Neutrophil (primary cell): ENCODE measurements around the gene ITPRIPL1.
A peak's percentile ranks its signal among the peaks of the same experiment; 100 is the strongest.

ENCODE experiments used
- H3K27ac ChIP-seq: fragments of 200-600 bp; sonication (generic); 2 replicates; pipeline ENCODE4 v1.5.1; 2016; ENCODE audit warnings: mild to moderate bottlenecking, moderate library complexity
- H3K27me3 ChIP-seq: fragments of 200-600 bp; sonication (generic); 2 replicates; pipeline ENCODE4 v1.6.0; 2016; ENCODE audit warnings: mild to moderate bottlenecking
- H3K36me3 ChIP-seq: fragments of 200-600 bp; sonication (generic); 2 replicates; pipeline ENCODE4 v1.5.1; 2017
- H3K4me1 ChIP-seq, 2 experiments: fragments of 200-600 bp in 1 of 2; sonication (generic) in 1 of 2; 1 replicate in 1 of 2; 2 replicates in 1 of 2; pipeline versions ENCODE4 v1.5.1 to v1.6.1; 2013 to 2016; ENCODE audit warnings: low read depth in 1 of 2, low read length in 1 of 2, mild to moderate bottlenecking in 1 of 2, moderate library complexity in 1 of 2; ENCODE audit not compliant: control insufficient read depth in 1 of 2, insufficient read depth in 1 of 2
- H3K4me3 ChIP-seq, 2 experiments: fragments of 200-600 bp in 1 of 2; sonication (generic) in 1 of 2; 1 replicate in 1 of 2; 2 replicates in 1 of 2; pipeline ENCODE4 v1.5.1; 2013 to 2016; ENCODE audit warnings: low read depth in 1 of 2, low read length in 1 of 2, mild to moderate bottlenecking in 1 of 2, moderate library complexity in 1 of 2
- H3K9me3 ChIP-seq: fragments of 200-600 bp; sonication (generic); 2 replicates; pipeline ENCODE4 v1.5.1; 2016
- TF ChIP-seq, protein P1 (sequence below): fragments of 200-600 bp; sonication (generic); IDR thresholded peaks from 2 replicates; pipeline ENCODE4 v1.5.1; 2016; ENCODE audit warnings: antibody characterized with exemption

The ITPRIPL1 gene

DNA sequence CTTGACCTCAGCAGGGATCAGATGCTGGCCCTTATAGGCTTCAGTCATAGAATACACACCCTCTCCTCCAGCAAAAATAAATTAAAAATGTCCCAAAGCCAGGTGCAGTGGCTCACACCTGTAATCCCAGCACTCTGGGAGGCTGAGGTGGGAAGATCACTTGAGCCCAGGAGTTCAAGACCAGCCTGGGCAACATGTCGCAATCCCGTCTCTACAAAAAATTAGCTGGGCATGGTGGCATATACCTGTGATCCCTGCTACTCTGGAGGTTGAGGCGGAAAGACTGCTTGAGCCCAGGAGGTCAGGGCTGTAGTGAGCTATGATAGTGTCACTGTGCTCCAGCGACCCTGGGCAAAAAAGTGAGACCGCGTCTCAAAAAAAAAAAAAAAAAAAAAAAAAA is 4.8 kb downstream of the ITPRIPL1 start:
- TF ChIP-seq, protein P1, sequence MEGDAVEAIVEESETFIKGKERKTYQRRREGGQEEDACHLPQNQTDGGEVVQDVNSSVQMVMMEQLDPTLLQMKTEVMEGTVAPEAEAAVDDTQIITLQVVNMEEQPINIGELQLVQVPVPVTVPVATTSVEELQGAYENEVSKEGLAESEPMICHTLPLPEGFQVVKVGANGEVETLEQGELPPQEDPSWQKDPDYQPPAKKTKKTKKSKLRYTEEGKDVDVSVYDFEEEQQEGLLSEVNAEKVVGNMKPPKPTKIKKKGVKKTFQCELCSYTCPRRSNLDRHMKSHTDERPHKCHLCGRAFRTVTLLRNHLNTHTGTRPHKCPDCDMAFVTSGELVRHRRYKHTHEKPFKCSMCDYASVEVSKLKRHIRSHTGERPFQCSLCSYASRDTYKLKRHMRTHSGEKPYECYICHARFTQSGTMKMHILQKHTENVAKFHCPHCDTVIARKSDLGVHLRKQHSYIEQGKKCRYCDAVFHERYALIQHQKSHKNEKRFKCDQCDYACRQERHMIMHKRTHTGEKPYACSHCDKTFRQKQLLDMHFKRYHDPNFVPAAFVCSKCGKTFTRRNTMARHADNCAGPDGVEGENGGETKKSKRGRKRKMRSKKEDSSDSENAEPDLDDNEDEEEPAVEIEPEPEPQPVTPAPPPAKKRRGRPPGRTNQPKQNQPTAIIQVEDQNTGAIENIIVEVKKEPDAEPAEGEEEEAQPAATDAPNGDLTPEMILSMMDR, result no peak
- Histone ChIP-seq H3K9me3 (no peaks in the 10 kb centered on the region), H3K4me1 (peaks cover 15 to 16% of the 10 kb centered on the region in 2 experiments), H3K4me3 (no peak overlapping the region), H3K27me3 (peaks cover 18% of the 10 kb centered on the region), H3K36me3 (no peaks in the 10 kb centered on the region), H3K27ac (no peak overlapping the region)

DNA sequence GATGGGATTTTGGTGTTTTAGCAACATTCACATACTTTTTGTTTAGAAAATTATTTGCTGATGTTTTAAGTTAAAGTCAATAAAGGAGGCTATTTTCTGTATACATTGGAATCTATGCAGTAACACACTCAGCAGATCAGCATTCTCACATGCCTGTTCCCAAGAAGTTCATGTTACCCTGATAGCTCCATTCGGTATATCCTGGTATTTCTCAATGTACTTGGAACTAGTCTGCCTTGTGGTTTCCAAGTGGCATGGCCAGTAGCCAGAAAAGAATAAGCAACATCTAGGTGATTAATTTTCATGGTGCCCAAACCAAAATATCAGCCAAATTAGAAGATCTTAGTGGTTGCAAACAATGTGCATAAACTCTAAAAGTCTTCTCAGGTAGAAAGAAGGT is 5.3 kb downstream of the ITPRIPL1 start:
- Histone ChIP-seq H3K9me3 (no peaks in the 10 kb centered on the region), H3K36me3 (no peaks in the 10 kb centered on the region), H3K27ac (no peak overlapping the region)

DNA sequence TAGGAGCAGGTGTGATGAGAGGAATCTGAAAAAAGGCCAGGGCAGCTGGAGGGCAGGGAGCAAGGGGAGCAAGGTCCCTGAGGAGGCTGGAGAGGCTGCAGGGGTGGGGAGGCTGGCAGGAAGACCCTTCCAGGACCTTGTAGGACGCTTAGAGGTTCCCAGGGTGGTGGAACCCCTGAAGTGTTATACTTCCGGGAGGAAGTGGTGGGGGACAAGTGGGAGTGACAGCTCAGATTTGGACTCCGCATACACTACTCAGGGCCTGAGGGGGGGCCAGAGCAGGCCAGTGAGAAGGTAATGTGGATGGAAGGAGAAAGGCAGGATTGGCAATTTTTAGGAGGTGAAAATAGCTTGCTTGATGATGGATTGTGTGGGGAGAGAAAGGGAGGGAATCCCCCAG is 8.6 kb downstream of the ITPRIPL1 start:
- Histone ChIP-seq H3K27ac (no peak overlapping the region), H3K9me3 (no peaks in the 10 kb centered on the region), H3K4me1 (peaks cover 22 to 26% of the 10 kb centered on the region in 2 experiments), H3K4me3 (no peak overlapping the region), H3K36me3 (no peaks in the 10 kb centered on the region), H3K27me3 (no peaks in the 10 kb centered on the region)
- TF ChIP-seq, protein P1, result no peak

More for the DNA sequence above, 5.3 kb downstream of the ITPRIPL1 start:
- TF ChIP-seq, protein P1, result no peak
- peaks cover 14 to 15% of the 10 kb centered on the region in 2 experiments for H3K4me1 ChIP-seq
- peaks cover 12% of the 10 kb centered on the region for H3K27me3 ChIP-seq
- H3K4me3 ChIP-seq, result no peak overlapping the region

DNA sequence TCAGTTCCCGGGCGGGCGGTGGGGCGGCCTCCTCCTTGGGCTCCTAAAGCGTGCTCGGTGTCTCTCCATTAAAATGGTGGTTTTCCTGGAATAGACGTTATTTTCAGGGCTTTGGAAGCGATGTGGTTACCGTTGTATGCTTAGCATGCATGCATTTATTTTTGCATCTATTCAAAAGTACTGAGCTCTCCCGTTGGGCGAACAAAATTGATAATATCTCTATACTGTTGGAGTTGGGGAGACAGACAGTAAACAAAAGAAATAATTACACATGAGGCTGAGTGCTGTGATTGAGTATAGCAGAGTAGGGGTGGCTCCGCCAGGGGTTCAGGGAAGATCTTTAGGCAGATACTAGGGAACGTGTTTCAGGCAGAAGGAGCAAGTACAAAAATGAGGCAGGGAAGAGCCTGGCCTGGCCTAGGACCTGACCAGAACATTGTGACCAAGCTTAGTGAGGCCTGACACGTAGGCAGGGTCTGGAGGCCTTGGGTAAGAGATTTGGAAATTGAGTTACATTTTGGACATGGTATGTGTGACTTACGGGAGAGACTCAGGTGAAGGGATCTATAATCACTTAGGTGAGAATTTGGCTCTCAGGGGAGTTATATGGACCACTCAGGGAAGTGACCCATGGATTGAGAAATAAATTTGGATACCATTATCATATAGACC is 11.1 kb downstream of the ITPRIPL1 start:
- H3K27ac ChIP-seq, result peak overlapping the region; percentile 75

DNA sequence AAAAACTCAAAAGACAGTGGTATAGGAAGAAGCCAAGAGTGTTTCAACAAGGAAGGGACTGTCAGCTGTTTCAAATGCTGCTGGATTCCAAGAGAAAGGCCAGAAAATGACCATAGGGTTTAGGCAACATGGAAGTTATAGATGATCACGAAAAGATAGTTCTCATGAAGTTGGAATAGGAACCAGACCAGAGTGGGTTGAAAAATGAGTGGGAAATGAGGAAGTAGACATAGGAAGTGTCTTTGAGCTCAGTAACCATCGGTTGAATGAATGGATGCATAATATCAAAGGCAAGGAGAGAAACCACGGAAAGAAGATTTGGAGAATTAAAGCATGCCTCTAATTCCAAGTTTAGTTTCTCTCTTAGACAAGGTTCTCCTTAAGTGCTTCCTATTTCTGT is 11.8 kb downstream of the ITPRIPL1 start:
- peaks cover 6% of the 10 kb centered on the region for H3K36me3 ChIP-seq
- H3K4me1 ChIP-seq, result peaks cover 22 to 26% of the 10 kb centered on the region in 2 experiments
- H3K27ac ChIP-seq, result peak overlapping the region; percentile 75
- TF ChIP-seq, protein P1, result no peak
- H3K9me3 ChIP-seq, result no peaks in the 10 kb centered on the region
- peak overlapping the region in 1 of 2 experiments; percentile 3 for H3K4me3 ChIP-seq
- no peaks in the 10 kb centered on the region for H3K27me3 ChIP-seq

More for the DNA sequence above, 11.1 kb downstream of the ITPRIPL1 start:
- Histone ChIP-seq H3K4me3 (peak overlapping the region; percentile 81 to 95), H3K4me1 (peaks cover 22 to 26% of the 10 kb centered on the region in 2 experiments), H3K27me3 (no peaks in the 10 kb centered on the region), H3K36me3 (no peaks in the 10 kb centered on the region), H3K9me3 (no peaks in the 10 kb centered on the region)
- TF ChIP-seq, protein P1, result no peak
